Heart left ventricle (tissue), 16 donors: ENCODE data around the gene CAPN9. TPM values are rescaled to one million over a fixed set of nuclear protein-coding genes. Genes with fewer than 3 reads are reported as not detected.

Source experiments
- ATAC-seq, 4 donors: fragments of 200-7000 bp; cut with Tn5 transposase; one replicate each; pipeline ENCODE4 v1.9.1; 2020 to 2022; ENCODE audit warnings: moderate library complexity in 4 of 4, mild to moderate bottlenecking in 3 of 4, moderate number of reproducible peaks in 1 of 4
- DNase-seq, 5 donors: peaks; one replicate each; pipeline ENCODE4 v3.0.0-alpha.2; 2020
- H3K27ac ChIP-seq, 12 donors: fragments of 200-600 bp; sonication (generic) in 4 of 12; one replicate each; pipeline versions ENCODE4 v1.5.0 to v1.8.0; 2016 to 2022; ENCODE audit warnings: mild to moderate bottlenecking in 2 of 12
- H3K27me3 ChIP-seq, 9 donors: fragments of 200-600 bp; sonication (generic) in 2 of 9; one replicate each; pipeline versions ENCODE4 v1.5.1 to v1.8.0; 2016 to 2022; ENCODE audit warnings: mild to moderate bottlenecking in 3 of 9
- H3K36me3 ChIP-seq, 9 donors: fragments of 200-600 bp; sonication (generic) in 2 of 9; one replicate each; pipeline versions ENCODE4 v1.5.0 to v1.8.0; 2018 to 2022; ENCODE audit warnings: mild to moderate bottlenecking in 2 of 9
- H3K4me1 ChIP-seq, 12 donors: fragments of 200-600 bp; sonication (generic) in 4 of 12; one replicate each; pipeline versions ENCODE4 v1.5.0 to v1.8.0; 2016 to 2022; ENCODE audit warnings: mild to moderate bottlenecking in 3 of 12
- H3K4me3 ChIP-seq, 12 donors: fragments of 200-600 bp; sonication (generic) in 4 of 12; one replicate each; pipeline versions ENCODE4 v1.5.0 to v1.8.0; 2017 to 2022; ENCODE audit warnings: mild to moderate bottlenecking in 9 of 12, moderate library complexity in 4 of 12
- H3K9me3 ChIP-seq, 12 donors: fragments of 200-600 bp; sonication (generic) in 4 of 12; one replicate each; pipeline versions ENCODE4 v1.5.0 to v1.8.0; 2016 to 2022; ENCODE audit warnings: mild to moderate bottlenecking in 1 of 12
- POLR2A ChIP-seq, 2 donors: fragments of 450-650 bp; IDR thresholded peaks; one replicate each; pipeline ENCODE4 v1.6.1; 2017; ENCODE audit warnings: antibody characterized with exemption in 2 of 2, mild to moderate bottlenecking in 2 of 2, moderate library complexity in 2 of 2
- WGBS, 4 donors: extraction: QIAGEN DNeasy Blood & Tissue Kit in 2 of 4; methylation state at CpG; one replicate each; pipeline versions ENCODE4 v1.1.5 to v1.1.7; 2013 to 2018; 5-methylcytosine and 5-hydroxymethylcytosine counted together
- intact Hi-C, 10 donors: fragments of 100-400 bp; cut with DNase I; formaldehyde crosslinking; loops; one replicate each; pipeline versions ENCODE4 v1.11.1 to v1.14.2; 2022
- polyA plus RNA-seq, 2 donors: library from polyadenylated mRNA; stranded (reverse); fragments of 200-250 nt; gene quantifications; one replicate each; pipeline ENCODE4 v1.2.3, GENCODE V29; 2013
- total RNA-seq, 9 donors: library from RNA; depleted of rRNA in 2 of 9; stranded (reverse); fragments of >200 nt in 2 of 9; fragmentation: NEBNext Ultra II Directional in 3 of 9; extraction: Animal tissue kit (Norgen Biotek cat#: 25700) in 3 of 9; gene quantifications; one replicate each; pipeline versions ENCODE4 v1.1.0 to v1.2.4, GENCODE V29; 2016 to 2023
- TF ChIP-seq, protein P1 (sequence below), 12 donors: fragments of 200-600 bp; sonication (generic) in 4 of 12; IDR thresholded peaks; one replicate each; pipeline versions ENCODE4 v1.5.0 to v1.8.0; 2018 to 2022; ENCODE audit warnings: antibody characterized with exemption in 12 of 12, mild to moderate bottlenecking in 5 of 12
- donor health status: ischemic (EF 13 %, LVEDD 7.1; RV severe dilation, severe dysfunction).
- donor health status: healthy with polysubstance abuse.
- donor health status: DM: no; HTN: yes; CAD: no.
- donor health status: DM: no; HTN: no; CAD: no.
- donor health status: ischemic (EF 25% LVEDD 6.9; RV normal size, moderate dysfunction).
- donor health status: ischemic (EF 25% LVEDD 5.7; RV mildly dilated, moderate dysfunction).
- donor health status: healthy.
- donor health status: DM: yes; HTN: yes; CAD: no.
- donor health status: ischemic (EF 35%, LVEDD 5.7; RV mildly dilated, moderate dysfunction).
- donor health status: nonischemic (EF 11% LVEDD 7.7; RV severe dilation, severe dysfunction).
- donor health status: DM: yes; HTN: yes; CAD: no.
- donor health status: PGD.
- donor health status: ischemic (EF 29% LVEDD 5.4; RV normal size, mild dysfunction).
- donor health status: nonischemic (EF 23%, LVEDD 6.1; RV moderate dilation, normal function).

Gene CAPN9
- total and polyA plus RNA-seq, 11 donors = 0.04 to 0.31 (median 0.17) TPM; not detected in 7

DNA sequence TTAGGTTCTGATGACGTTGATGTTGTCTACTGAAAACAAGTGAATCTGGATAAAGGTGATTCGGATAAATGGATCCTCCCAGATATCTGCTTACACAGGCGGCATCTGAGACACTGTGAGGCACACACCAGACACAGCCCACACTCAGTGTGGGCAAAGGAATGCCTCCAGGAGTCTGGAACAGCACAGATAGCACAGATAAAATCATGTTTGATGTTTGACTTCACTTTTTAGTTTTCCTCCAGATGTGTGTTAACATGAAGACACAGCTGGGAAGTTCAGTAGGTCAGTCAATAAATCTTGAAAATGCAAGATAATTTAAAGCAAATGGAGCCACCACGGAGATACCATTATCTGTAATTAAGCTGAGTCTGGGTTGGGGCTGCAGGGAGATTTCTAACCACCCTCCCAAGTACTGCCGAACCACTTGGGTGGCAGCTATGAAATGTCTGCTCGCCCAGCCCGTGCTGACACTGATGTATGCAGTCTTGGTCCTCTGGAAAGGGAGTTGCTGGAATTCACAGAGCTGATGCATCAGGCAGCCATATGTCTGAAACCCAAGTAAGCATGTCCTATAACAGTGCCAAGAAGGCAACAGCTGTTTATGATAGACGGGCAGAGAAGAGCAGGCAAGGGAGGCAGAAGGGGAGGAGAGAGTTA lies 11.7 kb downstream of the CAPN9 start:
- Histone ChIP-seq H3K4me1 (peaks cover 0 to 22% (median 0%) of the 10 kb centered on the region in 12 donors), H3K36me3 (no peaks in the 10 kb centered on the region), H3K4me3 (no peak overlapping the region), H3K9me3 (peaks cover 0 to under 1% (median 0%) of the 10 kb centered on the region in 12 donors), H3K27me3 (no peaks in the 10 kb centered on the region), H3K27ac (no peak overlapping the region)
- no peak for ATAC-seq
- intact Hi-C loops = loop anchor here in 1 of 10 donors (5.0 kb wide), 1 partner anchor 47 kb away; the partner anchor contains the start of gene AGT
- TF ChIP-seq POLR2A (IDR thresholded peaks at IDR 0.05) = no peak
- TF ChIP-seq, protein P1, sequence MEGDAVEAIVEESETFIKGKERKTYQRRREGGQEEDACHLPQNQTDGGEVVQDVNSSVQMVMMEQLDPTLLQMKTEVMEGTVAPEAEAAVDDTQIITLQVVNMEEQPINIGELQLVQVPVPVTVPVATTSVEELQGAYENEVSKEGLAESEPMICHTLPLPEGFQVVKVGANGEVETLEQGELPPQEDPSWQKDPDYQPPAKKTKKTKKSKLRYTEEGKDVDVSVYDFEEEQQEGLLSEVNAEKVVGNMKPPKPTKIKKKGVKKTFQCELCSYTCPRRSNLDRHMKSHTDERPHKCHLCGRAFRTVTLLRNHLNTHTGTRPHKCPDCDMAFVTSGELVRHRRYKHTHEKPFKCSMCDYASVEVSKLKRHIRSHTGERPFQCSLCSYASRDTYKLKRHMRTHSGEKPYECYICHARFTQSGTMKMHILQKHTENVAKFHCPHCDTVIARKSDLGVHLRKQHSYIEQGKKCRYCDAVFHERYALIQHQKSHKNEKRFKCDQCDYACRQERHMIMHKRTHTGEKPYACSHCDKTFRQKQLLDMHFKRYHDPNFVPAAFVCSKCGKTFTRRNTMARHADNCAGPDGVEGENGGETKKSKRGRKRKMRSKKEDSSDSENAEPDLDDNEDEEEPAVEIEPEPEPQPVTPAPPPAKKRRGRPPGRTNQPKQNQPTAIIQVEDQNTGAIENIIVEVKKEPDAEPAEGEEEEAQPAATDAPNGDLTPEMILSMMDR (IDR thresholded peaks at IDR 0.05) = no peak
- 63 to 71% (median 67%) methylated on average over 8 of the region's 8 CpGs for WGBS, 4 donors
- DNase-seq = no peak

DNA sequence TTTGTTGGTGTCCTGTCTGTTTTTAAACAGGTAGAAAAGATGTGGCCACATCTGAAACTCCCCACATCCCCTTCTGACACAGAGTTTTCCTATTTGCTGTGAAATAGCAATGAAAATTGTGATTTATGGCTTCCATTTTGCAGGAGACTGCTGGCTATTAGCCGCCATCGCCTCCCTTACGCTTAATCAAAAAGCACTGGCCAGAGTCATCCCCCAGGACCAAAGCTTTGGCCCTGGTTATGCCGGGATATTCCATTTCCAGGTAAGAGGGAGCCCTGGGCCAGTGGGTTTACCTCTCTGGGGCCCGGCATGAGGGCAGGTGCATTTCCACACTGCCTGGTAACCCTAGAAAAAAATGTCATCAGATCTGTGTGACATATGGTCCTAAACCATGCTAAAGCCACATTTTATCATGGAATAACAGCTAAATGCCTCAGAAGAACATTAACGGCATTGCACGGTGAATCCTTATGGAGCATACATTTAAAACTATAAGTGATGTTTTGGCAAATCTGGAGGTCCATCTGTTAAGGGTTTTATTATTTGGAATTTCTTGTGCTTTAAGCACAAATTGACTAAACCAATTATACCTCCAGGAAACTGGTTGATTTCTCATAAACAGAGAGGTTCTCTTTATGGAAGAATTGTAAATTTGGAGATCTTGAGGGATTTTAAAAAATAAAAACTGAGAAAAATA lies 12.3 kb downstream of the CAPN9 start:
- TF ChIP-seq, protein P1 (IDR thresholded peaks at IDR 0.05) = no peak
- no peak for TF ChIP-seq POLR2A (IDR thresholded peaks at IDR 0.05)
- DNase-seq = no peak
- Histone ChIP-seq H3K4me3 (no peak overlapping the region), H3K4me1 (peaks cover 0 to 17% (median 0%) of the 10 kb centered on the region in 12 donors), H3K9me3 (peaks cover 0 to 5% (median 0%) of the 10 kb centered on the region in 12 donors), H3K27ac (no peak overlapping the region), H3K36me3 (no peaks in the 10 kb centered on the region), H3K27me3 (no peaks in the 10 kb centered on the region)
- ATAC-seq = no peak
- 93 to 97% (median 96%) methylated on average over 7 of the region's 7 CpGs for WGBS, 4 donors
- intact Hi-C loops = loop anchor here in 2 of 10 donors (5.0 kb wide), 2 partner anchors 47 to 117 kb away; partner anchors contain the start of genes AGT (in 1 of the 2) and COG2 (in 1 of the 2)

DNA sequence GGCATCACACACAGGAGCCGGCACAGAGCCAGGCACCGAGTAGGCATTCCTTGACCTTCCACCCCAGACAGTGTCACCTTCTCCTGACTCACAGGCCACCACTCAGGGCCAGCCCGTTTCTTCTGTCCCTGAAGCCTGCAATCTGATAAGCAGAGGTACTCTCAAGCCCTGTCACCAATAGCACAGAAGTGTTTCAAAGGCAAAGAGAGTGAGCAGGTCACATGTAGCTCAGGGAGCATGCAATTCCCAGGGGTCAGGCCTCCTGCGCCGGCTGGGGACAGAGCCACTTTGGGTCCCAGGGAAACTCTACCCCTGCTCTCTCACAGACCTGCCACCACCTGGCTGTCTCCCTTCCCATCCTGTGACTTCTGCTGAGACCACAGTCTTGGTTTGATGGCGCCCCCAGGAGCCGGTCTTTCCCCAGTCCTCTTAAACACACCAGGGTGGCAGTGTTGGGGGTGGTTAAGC lies 13.2 kb downstream of the CAPN9 start:
- intact Hi-C loops = loop anchor here in 1 of 10 donors (5.0 kb wide), 1 partner anchor 118 kb away; the partner anchor contains the start of gene COG2
- no peaks in the 10 kb centered on the region for H3K36me3 ChIP-seq
- no peak for TF ChIP-seq POLR2A (IDR thresholded peaks at IDR 0.05)
- TF ChIP-seq, protein P1 (IDR thresholded peaks at IDR 0.05) = no peak
- DNase-seq (no peak), ATAC-seq (peak in 3 of 4 donors; percentile 18 to 51 (median 42))
- H3K4me1 ChIP-seq = peaks cover 0 to 9% (median 0%) of the 10 kb centered on the region in 12 donors
- H3K9me3 ChIP-seq = peaks cover 0 to 5% (median 0%) of the 10 kb centered on the region in 12 donors
- H3K27me3 ChIP-seq = no peaks in the 10 kb centered on the region
- H3K27ac ChIP-seq = no peak overlapping the region
- H3K4me3 ChIP-seq = no peak overlapping the region
- 57 to 62% (median 59%) methylated on average over 5 to 7 of the region's 7 CpGs for WGBS, 4 donors
